ENCODE measurements around the gene ZC3H12C.

ZC3H12C gene

GRCh38 chr11:110131386-110132123, 38.4 kb downstream of the ZC3H12C start:
- no peak for TF ChIP-seq GATA3 (IDR thresholded peaks at IDR 0.05; ENCODE audit: low read depth, low read length)
- TF ChIP-seq GATA2 (IDR thresholded peaks at IDR 0.05; ENCODE audit: low read depth, low read length) = no peak

GRCh38 chr11:110133160-110133559, 40.0 kb downstream of the ZC3H12C start:
- no peak for TF ChIP-seq GATA3 (IDR thresholded peaks at IDR 0.05; ENCODE audit: low read depth, low read length)
- no peak for TF ChIP-seq GATA2 (IDR thresholded peaks at IDR 0.05; ENCODE audit: low read depth, low read length)

- TF ChIP-seq GATA3 (IDR thresholded peaks at IDR 0.05; ENCODE audit: low read depth, low read length) (no peak), GATA2 (IDR thresholded peaks at IDR 0.05; ENCODE audit: low read depth, low read length) (no peak)
Observed at GRCh38 chr11:110134110-110134509, 40.9 kb downstream of the ZC3H12C start.

- no peak for TF ChIP-seq GATA2 (IDR thresholded peaks at IDR 0.05; ENCODE audit: low read depth, low read length)
- no peak for TF ChIP-seq GATA3 (IDR thresholded peaks at IDR 0.05; ENCODE audit: low read depth, low read length)
Observed at GRCh38 chr11:110141812-110142211, 48.6 kb downstream of the ZC3H12C start.

GRCh38 chr11:110147962-110148709, 54.9 kb downstream of the ZC3H12C start:
- TF ChIP-seq GATA3 (IDR thresholded peaks at IDR 0.05; ENCODE audit: low read depth, low read length) (no peak), GATA2 (IDR thresholded peaks at IDR 0.05; ENCODE audit: low read depth, low read length) (no peak)

- no peak for TF ChIP-seq GATA3 (IDR thresholded peaks at IDR 0.05; ENCODE audit: low read depth, low read length)
- no peak for TF ChIP-seq GATA2 (IDR thresholded peaks at IDR 0.05; ENCODE audit: low read depth, low read length)
Observed at GRCh38 chr11:110148775-110149744, 55.9 kb downstream of the ZC3H12C start.

- TF ChIP-seq GATA3 (IDR thresholded peaks at IDR 0.05; ENCODE audit: low read depth, low read length) = no peak
- no peak for TF ChIP-seq GATA2 (IDR thresholded peaks at IDR 0.05; ENCODE audit: low read depth, low read length)
Observed at GRCh38 chr11:110152199-110152598, 59.0 kb downstream of the ZC3H12C start.

GRCh38 chr11:110153474-110153873, 60.3 kb downstream of the ZC3H12C start:
- TF ChIP-seq GATA2 (IDR thresholded peaks at IDR 0.05; ENCODE audit: low read depth, low read length) = no peak
- TF ChIP-seq GATA3 (IDR thresholded peaks at IDR 0.05; ENCODE audit: low read depth, low read length) = no peak

GRCh38 chr11:110156503-110156902, 63.3 kb downstream of the ZC3H12C start:
- TF ChIP-seq GATA3 (IDR thresholded peaks at IDR 0.05; ENCODE audit: low read depth, low read length) = no peak
- TF ChIP-seq GATA2 (IDR thresholded peaks at IDR 0.05; ENCODE audit: low read depth, low read length) = no peak

- TF ChIP-seq GATA2 (IDR thresholded peaks at IDR 0.05; ENCODE audit: low read depth, low read length) = no peak
- no peak for TF ChIP-seq GATA3 (IDR thresholded peaks at IDR 0.05; ENCODE audit: low read depth, low read length)
Observed at GRCh38 chr11:110158317-110159200, 65.4 kb downstream of the ZC3H12C start.

GRCh38 chr11:110159476-110159875, 66.3 kb downstream of the ZC3H12C start:
- TF ChIP-seq GATA2 (IDR thresholded peaks at IDR 0.05; ENCODE audit: low read depth, low read length) (no peak), GATA3 (IDR thresholded peaks at IDR 0.05; ENCODE audit: low read depth, low read length) (no peak)

GRCh38 chr11:110160016-110160415, 66.8 kb downstream of the ZC3H12C start:
- TF ChIP-seq GATA2 (IDR thresholded peaks at IDR 0.05; ENCODE audit: low read depth, low read length) (no peak), GATA3 (IDR thresholded peaks at IDR 0.05; ENCODE audit: low read depth, low read length) (no peak)

GRCh38 chr11:110160437-110160836, 67.2 kb downstream of the ZC3H12C start:
- TF ChIP-seq GATA2 (IDR thresholded peaks at IDR 0.05; ENCODE audit: low read depth, low read length) (no peak), GATA3 (IDR thresholded peaks at IDR 0.05; ENCODE audit: low read depth, low read length) (no peak)
